ENCODE results near the gene ABTB2. TPM values are rescaled to one million over a fixed set of nuclear protein-coding genes. Genes with fewer than 3 reads are reported as not detected.

ABTB2 gene
- total and polyA plus RNA-seq, 7 experiments from 2014 or later = 0.03 to 5.3 (median 0.26) TPM

DNA sequence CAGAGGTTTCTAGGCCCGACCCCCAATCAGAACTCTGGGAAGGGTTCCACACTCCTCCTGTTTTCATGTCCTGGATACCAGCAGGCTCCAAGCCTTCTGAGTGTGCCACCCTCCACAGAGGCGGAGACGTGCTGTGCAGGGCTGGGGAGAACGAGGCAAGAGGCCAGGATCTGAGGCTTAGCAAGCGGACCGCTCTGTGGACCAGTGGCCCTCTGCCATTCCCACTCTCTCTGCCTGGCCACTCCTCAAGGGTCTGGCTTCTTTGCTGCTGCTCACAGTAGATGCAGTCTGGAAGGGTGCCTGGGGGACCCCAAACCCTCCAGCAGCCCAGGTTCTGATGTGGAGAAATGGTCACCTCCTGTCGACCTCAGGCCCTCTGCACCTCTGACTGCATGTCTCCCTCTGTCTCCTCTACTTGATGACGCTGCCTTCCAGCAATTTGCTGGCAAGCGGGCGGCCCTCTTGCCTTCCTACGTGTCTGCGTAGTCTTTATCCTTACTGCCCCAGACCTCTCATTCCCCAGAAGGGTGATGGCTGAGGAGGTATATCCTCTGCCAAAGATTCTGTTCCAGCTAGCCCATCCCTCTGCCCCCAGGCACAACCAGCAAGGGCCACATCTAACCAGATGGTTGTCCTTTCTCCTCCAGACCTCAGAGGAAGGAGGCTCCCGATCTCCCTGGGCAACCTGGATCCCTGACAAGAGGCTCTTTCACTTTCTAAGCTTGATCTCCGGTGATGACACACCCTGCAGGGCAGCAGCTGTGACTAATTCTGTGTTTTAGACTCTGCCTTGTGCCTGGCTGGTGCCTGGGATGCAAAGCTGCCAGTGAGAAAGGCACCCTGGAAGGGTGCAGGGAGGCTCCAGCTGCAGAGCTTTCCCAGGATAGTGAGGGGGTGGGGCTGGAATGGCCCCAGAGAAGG lies 165.1 kb downstream of the ABTB2 start:
- H3K4me1 Mint-ChIP-seq = peaks cover 0 to 22% (median 3%) of the 10 kb centered on the region in 7 donors
- CTCF ChIA-PET = no interaction called here
- H3K4me3 ChIP-seq (ENCODE audit: low read length) = no peak overlapping the region
- no peaks in the 10 kb centered on the region for H3K27me3 ChIP-seq (ENCODE audit: control insufficient read depth in 2 of 2, insufficient read depth in 2 of 2, low read length in 2 of 2)
- no peaks in the 10 kb centered on the region for H3K9me3 Mint-ChIP-seq
- H3K9me3 ChIP-seq (ENCODE audit: control insufficient read depth in 2 of 3, low read length in 3 of 3) = no peaks in the 10 kb centered on the region
- DNase-seq (no peak), ATAC-seq (no peak)
- H3K27me3 Mint-ChIP-seq = peaks cover 0 to 6% (median 0%) of the 10 kb centered on the region in 5 donors
- no peak overlapping the region for H3K27ac ChIP-seq (ENCODE audit: low read depth, low read length)
- no peaks in the 10 kb centered on the region for H3K36me3 ChIP-seq (ENCODE audit: control insufficient read depth in 2 of 3, insufficient read depth in 3 of 3, low read length in 3 of 3)
- peak overlapping the region in 1 of 9 donors; percentile 35 for H3K27ac Mint-ChIP-seq
- POLR2A ChIA-PET = no interaction called here
- intact Hi-C loops (cut with micrococcal nuclease) = no loop called here
- no peaks in the 10 kb centered on the region for H3K4me1 ChIP-seq (ENCODE audit: control insufficient read depth in 2 of 2, insufficient read depth in 2 of 2, low read length in 2 of 2)
- no peak overlapping the region for H3K4me3 Mint-ChIP-seq
- no peaks in the 10 kb centered on the region for H3K36me3 Mint-ChIP-seq

DNA sequence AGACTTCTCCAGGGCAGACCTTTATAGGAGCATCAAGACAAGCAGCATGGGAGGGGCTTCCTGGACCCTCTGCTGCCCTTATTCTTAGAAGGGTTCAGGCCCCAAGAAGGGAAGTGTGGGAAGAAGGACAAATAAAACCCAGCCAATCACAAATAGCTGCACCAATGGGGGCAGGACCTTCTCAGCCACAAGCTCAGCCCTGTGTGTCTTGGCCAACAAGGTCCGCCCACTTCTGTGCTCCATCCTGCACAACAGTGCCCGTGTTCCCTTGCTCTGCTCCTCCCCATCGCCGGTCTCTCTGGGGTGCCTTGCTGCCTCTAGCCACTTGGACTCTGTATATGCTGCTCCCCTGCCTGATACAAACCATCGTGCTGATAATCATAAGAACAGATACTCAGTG lies 166.2 kb downstream of the ABTB2 start:
- no peaks in the 10 kb centered on the region for H3K4me1 ChIP-seq (ENCODE audit: control insufficient read depth in 2 of 2, insufficient read depth in 2 of 2, low read length in 2 of 2)
- DNase-seq (no peak), ATAC-seq (no peak)
- no peaks in the 10 kb centered on the region for H3K9me3 ChIP-seq (ENCODE audit: control insufficient read depth in 2 of 3, low read length in 3 of 3)
- H3K9me3 Mint-ChIP-seq = no peaks in the 10 kb centered on the region
- H3K36me3 ChIP-seq (ENCODE audit: control insufficient read depth in 2 of 3, insufficient read depth in 3 of 3, low read length in 3 of 3) = no peaks in the 10 kb centered on the region
- no peaks in the 10 kb centered on the region for H3K36me3 Mint-ChIP-seq
- H3K27me3 Mint-ChIP-seq = peaks cover 0 to 6% (median 0%) of the 10 kb centered on the region in 5 donors
- CTCF ChIA-PET = no interaction called here
- H3K4me3 ChIP-seq (ENCODE audit: low read length) = no peak overlapping the region
- POLR2A ChIA-PET = no interaction called here
- no peak overlapping the region for H3K27ac Mint-ChIP-seq
- H3K27ac ChIP-seq (ENCODE audit: low read depth, low read length) = no peak overlapping the region
- intact Hi-C loops (cut with micrococcal nuclease) = no loop called here
- H3K27me3 ChIP-seq (ENCODE audit: control insufficient read depth in 2 of 2, insufficient read depth in 2 of 2, low read length in 2 of 2) = no peaks in the 10 kb centered on the region
- H3K4me1 Mint-ChIP-seq = peaks cover 0 to 14% (median 2%) of the 10 kb centered on the region in 7 donors
- no peak overlapping the region for H3K4me3 Mint-ChIP-seq

DNA sequence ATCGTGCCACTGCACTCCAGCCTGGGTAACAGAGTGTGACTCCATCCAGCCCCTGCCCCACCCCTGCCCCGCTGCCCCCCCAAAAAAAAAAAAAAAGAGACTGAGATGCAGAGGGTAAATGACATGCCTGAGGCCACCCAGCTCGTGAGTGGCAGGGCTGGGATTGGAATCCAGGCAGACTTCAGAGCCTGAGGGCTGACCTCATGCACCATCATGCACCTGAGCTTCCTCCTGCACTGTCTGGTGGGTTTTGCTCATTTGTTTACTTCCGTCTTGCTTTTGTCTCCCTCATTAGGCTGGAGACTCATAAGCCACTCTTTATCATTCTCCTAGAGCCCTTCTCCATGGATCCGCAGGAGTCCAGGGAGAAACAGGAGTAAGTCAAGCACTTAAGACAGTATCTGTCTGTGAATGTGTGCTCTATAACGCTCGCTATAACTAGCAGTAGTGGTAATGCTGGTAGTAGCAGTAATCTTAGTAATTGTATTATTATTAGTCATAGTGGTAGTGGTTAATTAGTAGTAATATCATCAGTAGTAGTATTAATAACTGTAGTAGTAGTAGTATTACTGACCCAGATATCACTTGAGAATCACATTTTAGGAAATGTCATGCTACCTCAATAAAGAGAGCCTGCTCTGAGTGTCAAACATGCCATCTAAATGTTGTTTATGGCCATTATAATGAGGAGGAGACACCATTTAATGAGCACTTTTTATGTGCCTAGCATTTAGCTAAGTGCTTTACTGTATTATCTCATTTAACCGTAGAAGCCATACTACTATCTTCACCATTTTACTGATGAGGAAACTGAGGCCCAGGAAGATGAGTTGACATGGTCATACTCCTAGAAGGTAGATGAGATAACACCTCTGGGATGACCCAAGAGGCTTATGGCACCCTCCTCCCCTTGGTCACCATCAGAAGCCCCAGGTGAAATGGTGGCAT lies 167.3 kb downstream of the ABTB2 start:
- no peak overlapping the region for H3K4me3 ChIP-seq (ENCODE audit: low read length)
- no peak overlapping the region for H3K27ac ChIP-seq (ENCODE audit: low read depth, low read length)
- ATAC-seq (no peak), DNase-seq (no peak)
- CTCF ChIA-PET = no interaction called here
- no peaks in the 10 kb centered on the region for H3K9me3 Mint-ChIP-seq
- no peak overlapping the region for H3K27ac Mint-ChIP-seq
- H3K36me3 ChIP-seq (ENCODE audit: control insufficient read depth in 2 of 3, insufficient read depth in 3 of 3, low read length in 3 of 3) = no peaks in the 10 kb centered on the region
- intact Hi-C loops (cut with micrococcal nuclease) = no loop called here
- no peak overlapping the region for H3K4me3 Mint-ChIP-seq
- H3K4me1 Mint-ChIP-seq = peaks cover 0 to 14% (median 2%) of the 10 kb centered on the region in 7 donors
- no peaks in the 10 kb centered on the region for H3K27me3 ChIP-seq (ENCODE audit: control insufficient read depth in 2 of 2, insufficient read depth in 2 of 2, low read length in 2 of 2)
- peaks cover 0 to 6% (median 0%) of the 10 kb centered on the region in 5 donors for H3K27me3 Mint-ChIP-seq
- no peaks in the 10 kb centered on the region for H3K9me3 ChIP-seq (ENCODE audit: control insufficient read depth in 2 of 3, low read length in 3 of 3)
- H3K4me1 ChIP-seq (ENCODE audit: control insufficient read depth in 2 of 2, insufficient read depth in 2 of 2, low read length in 2 of 2) = no peaks in the 10 kb centered on the region
- POLR2A ChIA-PET = no interaction called here
- no peaks in the 10 kb centered on the region for H3K36me3 Mint-ChIP-seq

DNA sequence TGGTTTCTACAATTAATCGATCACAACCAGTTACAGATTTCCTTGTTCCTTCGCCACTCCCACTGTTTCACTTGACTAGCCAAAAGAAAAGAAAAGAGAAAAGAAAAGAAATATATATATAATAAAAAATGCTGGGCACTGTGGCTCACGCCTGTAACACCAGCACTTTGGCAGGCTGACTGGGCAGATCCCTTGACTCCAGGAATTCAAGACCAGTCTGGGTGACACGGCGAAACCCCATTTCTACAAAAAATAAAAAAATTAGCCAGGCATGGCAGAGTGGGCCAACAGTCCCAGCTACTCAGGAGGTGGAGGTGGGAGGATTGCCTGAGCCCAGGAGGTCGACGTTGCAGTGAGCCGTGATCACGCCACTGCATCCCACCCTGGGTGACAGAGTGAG lies 168.6 kb downstream of the ABTB2 start:
- H3K27ac Mint-ChIP-seq = no peak overlapping the region
- intact Hi-C loops (cut with micrococcal nuclease) = no loop called here
- CTCF ChIA-PET = no interaction called here

DNA sequence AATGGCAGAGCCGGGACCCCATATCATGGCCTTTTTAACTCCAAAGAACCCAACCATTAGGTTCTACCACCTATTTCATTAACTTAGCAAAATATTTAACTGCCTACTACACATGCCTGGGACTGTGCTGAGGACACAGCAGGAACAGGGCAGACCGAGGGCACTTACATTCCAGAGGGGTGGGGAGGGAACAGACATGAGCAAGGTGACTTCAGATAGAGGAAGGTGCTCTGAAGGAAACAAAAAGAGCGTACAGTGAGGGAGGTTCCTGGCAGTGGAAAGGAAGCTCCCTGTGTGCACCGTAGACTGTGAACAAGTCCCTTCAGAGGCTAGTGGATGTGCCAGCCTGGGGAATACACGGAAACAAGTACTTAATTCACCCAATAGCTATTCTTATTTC lies 169.6 kb downstream of the ABTB2 start:
- peaks cover 0 to 10% (median 2%) of the 10 kb centered on the region in 7 donors for H3K4me1 Mint-ChIP-seq
- intact Hi-C loops (cut with micrococcal nuclease) = no loop called here
- Histone ChIP-seq H3K9me3 (ENCODE audit: control insufficient read depth in 2 of 3, low read length in 3 of 3) (no peaks in the 10 kb centered on the region), H3K36me3 (ENCODE audit: control insufficient read depth in 2 of 3, insufficient read depth in 3 of 3, low read length in 3 of 3) (no peaks in the 10 kb centered on the region), H3K27me3 (ENCODE audit: control insufficient read depth in 2 of 2, insufficient read depth in 2 of 2, low read length in 2 of 2) (no peaks in the 10 kb centered on the region), H3K4me1 (ENCODE audit: control insufficient read depth in 2 of 2, insufficient read depth in 2 of 2, low read length in 2 of 2) (no peaks in the 10 kb centered on the region), H3K4me3 (ENCODE audit: low read length) (no peak overlapping the region), H3K27ac (ENCODE audit: low read depth, low read length) (no peak overlapping the region)
- no peaks in the 10 kb centered on the region for H3K9me3 Mint-ChIP-seq
- DNase-seq = no peak
- POLR2A ChIA-PET = interaction anchor here (1.1 kb wide), 1 partner anchor 16 kb away, joined by 3 read pairs; no protein-coding TSS in a partner anchor
- CTCF ChIA-PET = no interaction called here
- H3K4me3 Mint-ChIP-seq = no peak overlapping the region
- no peak for ATAC-seq
- H3K36me3 Mint-ChIP-seq = no peaks in the 10 kb centered on the region
- H3K27ac Mint-ChIP-seq = no peak overlapping the region
- H3K27me3 Mint-ChIP-seq = peaks cover 0 to 6% (median 0%) of the 10 kb centered on the region in 5 donors

More for the DNA sequence above, 168.6 kb downstream of the ABTB2 start:
- no peaks in the 10 kb centered on the region for H3K4me1 ChIP-seq (ENCODE audit: control insufficient read depth in 2 of 2, insufficient read depth in 2 of 2, low read length in 2 of 2)
- ATAC-seq = no peak
- Mint-ChIP-seq H3K4me3 (no peak overlapping the region), H3K36me3 (no peaks in the 10 kb centered on the region), H3K4me1 (peaks cover 0 to 14% (median 2%) of the 10 kb centered on the region in 7 donors), H3K9me3 (no peaks in the 10 kb centered on the region), H3K27me3 (peaks cover 0 to 6% (median 0%) of the 10 kb centered on the region in 5 donors)
- no peaks in the 10 kb centered on the region for H3K27me3 ChIP-seq (ENCODE audit: control insufficient read depth in 2 of 2, insufficient read depth in 2 of 2, low read length in 2 of 2)
- no peak overlapping the region for H3K27ac ChIP-seq (ENCODE audit: low read depth, low read length)
- H3K36me3 ChIP-seq (ENCODE audit: control insufficient read depth in 2 of 3, insufficient read depth in 3 of 3, low read length in 3 of 3) = no peaks in the 10 kb centered on the region
- POLR2A ChIA-PET = no interaction called here
- H3K9me3 ChIP-seq (ENCODE audit: control insufficient read depth in 2 of 3, low read length in 3 of 3) = no peaks in the 10 kb centered on the region
- H3K4me3 ChIP-seq (ENCODE audit: low read length) = no peak overlapping the region
- DNase-seq = no peak

DNA sequence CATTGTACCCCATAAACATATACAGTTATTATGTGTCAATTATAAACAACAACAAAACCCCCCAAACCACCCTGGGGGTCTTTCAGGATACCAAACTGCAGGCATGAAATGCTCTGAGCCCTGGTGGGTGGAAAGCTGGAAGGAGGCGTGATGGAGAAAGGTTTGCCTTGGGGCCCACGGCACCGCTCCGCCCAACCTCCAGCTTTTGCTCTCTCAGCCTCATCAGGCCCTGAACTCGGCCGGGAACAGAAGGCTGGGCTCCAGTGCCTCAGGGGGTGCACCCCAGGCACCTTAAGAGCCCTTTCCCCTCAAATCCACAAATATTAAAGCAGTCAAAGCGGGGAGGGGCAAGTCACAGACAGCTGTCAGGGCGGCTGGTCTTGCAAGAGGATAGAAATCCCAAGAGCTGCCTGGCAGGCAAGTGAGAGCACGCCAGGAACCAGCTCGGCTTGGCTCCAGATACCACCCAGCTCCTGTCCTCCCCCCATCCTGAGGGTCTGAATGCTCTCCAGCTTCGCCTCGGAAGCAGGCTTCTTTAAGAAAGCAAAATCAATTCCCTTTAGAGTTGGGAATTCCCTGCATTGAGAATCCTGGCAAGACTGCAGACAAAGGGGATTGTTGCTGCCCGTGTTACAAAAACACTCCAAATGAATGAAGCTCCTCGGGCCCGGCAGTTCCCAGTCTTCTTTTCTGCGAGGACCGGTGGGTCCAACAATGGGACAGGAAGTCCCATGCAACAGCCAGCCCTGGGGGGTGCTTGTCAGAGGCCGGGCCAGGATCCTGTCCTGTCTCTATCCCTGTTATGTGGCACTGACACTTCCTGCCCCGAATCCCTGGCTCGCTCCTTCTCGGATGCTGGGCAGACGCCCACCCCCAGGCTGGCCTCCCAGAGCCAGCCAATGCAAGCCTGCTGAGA lies 171.6 kb downstream of the ABTB2 start:
- no peak overlapping the region for H3K27ac ChIP-seq (ENCODE audit: low read depth, low read length)
- ChIA-PET POLR2A (no interaction called here), CTCF (no interaction called here)
- ATAC-seq = no peak
- no peaks in the 10 kb centered on the region for H3K27me3 ChIP-seq (ENCODE audit: control insufficient read depth in 2 of 2, insufficient read depth in 2 of 2, low read length in 2 of 2)
- Mint-ChIP-seq H3K27me3 (peaks cover 0 to 6% (median 0%) of the 10 kb centered on the region in 5 donors), H3K4me3 (no peak overlapping the region), H3K36me3 (no peaks in the 10 kb centered on the region), H3K27ac (no peak overlapping the region), H3K4me1 (peaks cover 0 to 10% (median 0%) of the 10 kb centered on the region in 7 donors), H3K9me3 (no peaks in the 10 kb centered on the region)
- H3K4me1 ChIP-seq (ENCODE audit: control insufficient read depth in 2 of 2, insufficient read depth in 2 of 2, low read length in 2 of 2) = no peaks in the 10 kb centered on the region
- intact Hi-C loops (cut with micrococcal nuclease) = no loop called here
- no peak overlapping the region for H3K4me3 ChIP-seq (ENCODE audit: low read length)
- H3K36me3 ChIP-seq (ENCODE audit: control insufficient read depth in 2 of 3, insufficient read depth in 3 of 3, low read length in 3 of 3) = no peaks in the 10 kb centered on the region
- no peaks in the 10 kb centered on the region for H3K9me3 ChIP-seq (ENCODE audit: control insufficient read depth in 2 of 3, low read length in 3 of 3)
- no peak for DNase-seq
